ENCODE measurements around the gene TUBGCP5.
"Not testable (repeated sequence)": the region's sequence is repeated elsewhere in the genome, so short reads cannot be mapped to it uniquely, and the experiment has no call there.

Gene TUBGCP5

DNA sequence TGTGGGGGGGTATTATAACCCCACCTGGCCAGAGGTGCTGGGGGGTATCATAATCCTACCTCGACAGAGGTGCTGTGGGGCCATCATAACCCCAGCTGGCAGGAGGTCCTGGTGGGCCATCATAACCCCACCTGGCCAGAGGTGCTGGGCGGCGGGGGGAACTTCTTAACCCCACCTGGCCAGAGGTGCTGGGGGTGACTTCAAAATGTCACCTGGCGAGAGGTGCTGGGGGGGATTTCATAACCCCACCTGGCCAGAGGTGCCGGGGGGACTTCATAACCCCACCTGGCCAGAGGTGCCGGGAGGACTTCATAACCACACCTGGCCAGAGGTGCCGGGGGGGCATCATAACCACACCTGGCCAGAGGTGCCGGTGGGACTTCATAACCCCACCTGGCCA is 2.4 kb upstream of the TUBGCP5 start:
- not testable (repeated sequence) for DNase-seq (ENCODE audit: low spot score)

DNA sequence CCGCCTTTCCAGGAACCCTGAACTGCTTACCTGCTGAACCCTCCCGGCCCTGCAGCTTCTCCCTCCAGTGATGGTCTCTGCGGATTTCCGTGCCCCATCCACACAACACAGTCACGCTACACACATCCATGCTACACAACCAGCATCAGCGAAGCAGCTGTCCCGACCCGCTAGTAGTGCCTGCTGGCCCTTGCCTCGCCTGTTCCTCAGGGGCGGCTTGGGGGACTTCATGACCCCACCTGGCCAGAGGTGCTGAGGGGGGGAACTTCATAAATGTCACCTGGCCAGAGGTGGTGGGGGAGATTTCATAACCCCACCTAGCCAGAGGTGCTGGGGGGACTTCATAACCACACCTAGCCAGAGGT is 530 bp upstream of the TUBGCP5 start:
- DNase-seq (ENCODE audit: low spot score): no peak

DNA sequence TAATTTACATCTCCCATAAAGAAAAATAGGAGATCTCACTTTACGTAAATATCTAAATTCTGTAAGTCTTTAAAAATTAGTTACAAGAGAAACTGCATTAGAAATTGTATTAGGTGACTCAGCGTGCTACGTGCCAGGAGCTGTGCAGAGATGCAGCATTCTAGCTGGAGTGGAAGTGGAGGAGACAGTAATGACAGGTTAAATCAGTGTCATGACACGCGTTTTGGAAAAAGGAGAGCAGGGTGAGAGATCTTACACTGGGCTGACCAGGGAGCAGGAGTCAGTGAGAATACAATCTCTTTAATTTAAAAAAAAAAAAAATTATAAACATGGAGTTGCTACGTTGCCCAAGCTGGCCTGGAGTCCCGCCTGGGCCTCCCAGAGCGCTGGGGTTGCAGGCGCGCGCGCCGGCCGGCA is 635 bp downstream of the TUBGCP5 start:
- DNase-seq (ENCODE audit: low spot score): peak; percentile 59

DNA sequence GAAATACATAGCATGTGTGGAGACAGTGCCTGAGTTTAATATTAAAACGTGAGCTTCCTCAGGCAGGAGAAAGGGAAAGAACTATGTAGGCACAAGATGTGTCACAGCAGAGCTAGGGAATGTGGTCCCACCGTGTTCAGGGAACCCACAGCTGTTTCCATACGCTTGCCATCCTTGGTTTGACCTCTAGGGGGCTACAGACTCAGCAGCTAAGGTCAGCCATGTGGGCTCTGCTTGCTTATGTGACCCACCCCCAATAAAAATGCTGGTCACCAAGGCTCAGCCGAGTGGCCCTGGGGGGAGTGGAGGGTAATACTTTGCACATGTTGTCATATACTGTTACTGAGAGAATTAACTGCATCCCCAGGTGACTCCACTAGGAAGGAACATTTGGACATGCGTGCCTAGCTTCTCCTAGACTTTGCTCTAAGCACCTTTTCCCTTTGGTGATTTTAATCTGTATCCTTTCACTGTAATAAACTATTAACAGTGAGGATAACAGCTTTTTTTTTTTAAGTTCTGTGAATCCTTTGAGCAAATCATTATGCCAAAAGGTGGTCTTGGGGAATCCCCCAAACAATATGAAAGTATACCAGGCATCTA is 3.3 kb downstream of the TUBGCP5 start:
- peak; percentile 75 for DNase-seq (ENCODE audit: low spot score)

DNA sequence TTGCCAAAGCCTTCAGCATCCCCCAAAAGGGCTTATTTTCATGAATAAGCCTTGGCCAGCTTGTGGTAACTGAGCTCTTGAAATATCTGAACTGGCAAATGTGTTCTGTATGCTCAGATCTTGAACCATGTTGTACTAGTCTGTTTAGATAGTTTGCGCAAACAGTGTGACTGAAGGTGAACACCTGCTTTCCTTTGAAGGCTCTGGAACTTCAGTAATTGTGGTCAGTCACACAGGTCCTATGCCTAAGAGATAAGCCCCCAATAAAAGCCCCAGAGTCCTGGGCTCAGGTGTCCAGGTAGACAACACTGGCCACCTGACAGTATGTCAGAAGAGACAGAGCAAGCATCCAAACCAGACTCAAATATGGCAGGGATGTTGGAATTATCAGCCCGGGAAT is 5.4 kb downstream of the TUBGCP5 start:
- DNase-seq (ENCODE audit: low spot score): no peak

DNA sequence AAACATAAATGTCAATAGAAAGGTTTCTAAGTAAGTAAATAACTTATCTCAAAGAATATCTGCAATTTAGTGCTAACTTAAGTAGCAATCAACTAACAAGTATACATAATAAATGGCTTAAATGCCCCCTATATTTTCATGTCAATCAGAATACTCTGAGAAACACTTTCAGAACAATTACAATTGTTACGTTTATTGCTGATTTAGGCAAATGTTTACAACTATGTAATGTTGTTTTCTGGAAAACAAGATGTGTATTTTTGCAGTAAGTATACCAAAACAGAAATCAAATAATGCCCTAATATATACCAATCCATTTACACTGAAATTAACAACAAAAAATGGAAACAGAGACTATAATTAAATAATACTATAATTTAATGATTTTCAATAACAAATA is 13.2 kb downstream of the TUBGCP5 start:
- no peak for DNase-seq (ENCODE audit: low spot score)

DNA sequence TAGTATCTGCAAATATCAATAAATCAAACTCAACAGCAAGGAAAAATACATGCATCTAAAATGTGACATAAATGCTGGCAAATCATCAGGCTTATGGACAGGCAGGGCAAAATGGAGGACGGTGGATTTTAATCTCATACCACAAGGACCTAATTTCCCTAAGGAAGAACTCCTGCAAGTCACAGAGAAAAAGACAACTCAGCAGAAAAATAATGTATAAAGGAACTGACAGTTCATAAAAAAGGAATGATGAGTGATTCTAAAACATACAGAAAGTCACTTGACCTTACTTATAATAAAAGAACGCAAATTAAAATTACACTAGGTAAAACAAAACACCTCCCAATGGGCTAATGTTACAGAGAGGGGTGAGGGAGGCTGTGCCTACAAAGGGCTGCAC is 17.2 kb downstream of the TUBGCP5 start:
- DNase-seq (ENCODE audit: low spot score): no peak

DNA sequence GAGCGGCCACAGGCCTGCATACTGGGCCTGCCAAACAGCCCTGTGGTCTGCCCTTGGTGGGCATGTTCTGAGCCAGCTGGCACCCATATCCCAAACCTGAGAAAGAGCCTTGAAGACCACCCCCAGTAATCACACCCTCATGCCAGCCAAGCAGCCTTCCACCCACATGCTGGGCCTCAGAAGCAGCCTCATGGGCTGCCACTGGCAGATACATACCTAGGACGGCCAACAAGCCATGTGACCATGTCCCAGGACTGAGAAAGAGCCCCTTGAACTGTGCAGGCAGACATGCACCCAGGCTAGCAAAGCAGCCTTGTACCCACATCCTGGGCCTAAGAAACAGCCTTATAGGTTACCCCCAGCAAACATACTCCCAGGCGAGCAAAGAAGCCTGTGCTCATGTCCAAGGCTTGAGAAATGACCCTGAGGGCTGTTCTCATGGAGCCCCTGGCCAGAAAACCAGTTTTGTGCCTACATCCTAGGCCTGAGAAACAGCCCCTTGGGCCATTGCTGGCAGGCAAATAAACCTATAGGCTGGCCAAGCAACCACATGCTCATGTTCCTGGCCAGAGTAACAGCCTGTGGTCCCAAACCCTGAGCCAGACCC is 24.9 kb downstream of the TUBGCP5 start:
- DNase-seq (ENCODE audit: low spot score): no peak

DNA sequence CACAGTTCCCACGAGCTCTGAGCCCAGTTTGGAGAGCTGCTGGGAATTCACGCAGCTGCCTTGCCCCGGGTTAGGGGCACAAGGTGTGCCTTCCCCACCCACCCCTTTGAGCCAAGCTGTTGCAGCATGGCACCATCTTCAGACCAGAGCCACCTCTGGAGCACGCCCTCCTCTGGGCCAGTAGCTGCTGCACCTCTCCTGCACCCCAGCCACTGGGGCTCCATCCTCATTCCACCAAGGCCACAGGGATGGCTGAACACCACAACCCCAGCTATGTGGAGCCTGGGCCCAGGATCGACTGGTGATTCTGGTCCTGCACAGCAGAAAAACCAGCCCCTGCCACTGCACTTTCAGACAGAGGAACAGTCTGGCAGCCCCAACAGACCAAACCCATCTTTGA is 25.7 kb downstream of the TUBGCP5 start:
- no peak for DNase-seq (ENCODE audit: low spot score)

DNA sequence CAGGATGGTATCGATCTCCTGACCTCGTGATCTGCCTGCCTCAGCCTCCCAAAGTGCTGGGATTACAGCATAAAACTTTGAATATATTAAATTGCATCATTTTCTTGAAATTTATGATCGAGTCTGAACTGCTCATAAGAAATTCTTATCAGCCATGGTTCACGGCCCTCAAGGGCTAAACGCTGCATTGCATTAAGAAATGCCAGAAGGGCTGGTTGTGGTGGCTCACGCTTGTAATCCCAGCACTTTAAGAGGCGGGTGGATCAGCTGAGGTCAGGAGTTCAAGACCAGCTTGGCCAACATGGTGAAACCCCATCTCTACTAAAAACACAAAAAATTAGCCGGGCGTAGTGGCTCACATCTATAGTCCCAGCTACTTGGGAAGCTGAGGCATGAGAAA is 26.8 kb downstream of the TUBGCP5 start:
- not testable (repeated sequence) for DNase-seq (ENCODE audit: low spot score)

DNA sequence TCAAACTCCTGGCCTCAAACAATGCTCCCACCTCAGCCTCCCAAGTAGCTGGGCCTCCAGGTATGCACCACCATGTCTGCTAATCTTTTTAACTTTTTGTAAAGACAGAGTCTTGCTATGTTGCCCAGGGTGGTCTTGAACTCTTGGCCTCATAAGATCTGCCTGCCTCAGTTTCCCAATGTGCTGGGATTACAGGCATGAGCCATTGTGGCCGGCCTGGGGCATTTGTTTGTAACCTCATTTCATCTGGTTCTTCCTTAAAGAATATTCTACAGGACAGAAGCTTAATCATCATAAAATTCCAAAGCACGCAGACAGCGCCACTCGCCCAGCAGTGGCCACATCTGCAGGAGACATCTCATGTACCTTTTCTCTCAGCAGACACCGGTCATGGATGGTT is 35.6 kb downstream of the TUBGCP5 start:
- no peak for DNase-seq (ENCODE audit: low spot score)

DNA sequence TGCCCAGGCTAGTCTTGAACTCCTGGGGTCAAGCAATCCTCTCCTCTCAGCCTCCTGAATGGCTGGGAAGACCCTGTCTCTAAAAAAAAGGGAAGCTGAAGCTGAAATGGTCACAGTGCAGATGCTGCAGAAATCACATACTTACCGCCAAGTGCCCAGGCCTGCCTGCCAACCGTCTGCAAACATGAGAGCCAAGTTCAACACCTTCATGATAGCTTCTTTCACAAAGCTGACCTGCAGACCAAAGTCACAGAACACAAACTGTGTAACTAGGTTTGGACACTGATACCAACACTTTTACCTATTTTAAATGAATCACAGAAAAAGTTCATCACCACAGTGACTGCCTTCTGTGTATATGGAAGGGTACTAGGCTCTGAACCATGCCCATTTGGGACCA is 36.4 kb downstream of the TUBGCP5 start:
- DNase-seq (ENCODE audit: low spot score): no peak

DNA sequence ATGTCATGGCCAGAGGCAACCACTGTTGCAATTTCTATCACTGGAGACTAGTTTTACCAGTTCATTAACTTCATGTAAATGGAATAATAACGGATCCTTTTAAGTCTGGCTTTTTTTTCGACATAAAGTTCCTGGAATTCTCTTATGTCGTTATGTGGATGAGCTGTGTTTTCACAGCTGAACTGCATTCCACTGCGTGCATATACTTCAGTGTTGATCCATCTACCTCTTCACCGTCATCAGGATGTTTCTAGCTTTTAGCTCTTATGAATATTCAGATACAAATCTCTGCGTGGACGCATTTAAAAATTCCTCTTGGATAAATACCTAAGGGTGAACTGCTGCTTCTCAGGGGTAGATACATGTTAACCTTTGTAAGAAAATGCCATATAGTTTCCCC is 43.6 kb downstream of the TUBGCP5 start:
- DNase-seq (ENCODE audit: low spot score): no peak

DNA sequence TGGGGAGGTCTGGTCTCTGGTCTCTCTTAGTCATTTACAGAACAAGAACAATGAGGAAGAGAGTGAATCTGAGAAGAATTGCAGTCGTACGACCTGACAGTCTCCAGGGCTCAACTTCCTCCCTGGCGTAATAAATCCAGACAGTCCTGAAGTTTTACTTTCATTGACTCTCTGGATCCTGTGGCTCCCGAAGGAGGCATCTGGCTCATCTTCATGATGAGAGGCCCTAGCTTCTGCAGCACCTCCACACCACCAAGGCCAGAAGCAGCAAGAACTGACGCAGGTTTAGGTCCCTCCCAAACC is 47.4 kb downstream of the TUBGCP5 start:
- DNase-seq (ENCODE audit: low spot score): no peak

DNA sequence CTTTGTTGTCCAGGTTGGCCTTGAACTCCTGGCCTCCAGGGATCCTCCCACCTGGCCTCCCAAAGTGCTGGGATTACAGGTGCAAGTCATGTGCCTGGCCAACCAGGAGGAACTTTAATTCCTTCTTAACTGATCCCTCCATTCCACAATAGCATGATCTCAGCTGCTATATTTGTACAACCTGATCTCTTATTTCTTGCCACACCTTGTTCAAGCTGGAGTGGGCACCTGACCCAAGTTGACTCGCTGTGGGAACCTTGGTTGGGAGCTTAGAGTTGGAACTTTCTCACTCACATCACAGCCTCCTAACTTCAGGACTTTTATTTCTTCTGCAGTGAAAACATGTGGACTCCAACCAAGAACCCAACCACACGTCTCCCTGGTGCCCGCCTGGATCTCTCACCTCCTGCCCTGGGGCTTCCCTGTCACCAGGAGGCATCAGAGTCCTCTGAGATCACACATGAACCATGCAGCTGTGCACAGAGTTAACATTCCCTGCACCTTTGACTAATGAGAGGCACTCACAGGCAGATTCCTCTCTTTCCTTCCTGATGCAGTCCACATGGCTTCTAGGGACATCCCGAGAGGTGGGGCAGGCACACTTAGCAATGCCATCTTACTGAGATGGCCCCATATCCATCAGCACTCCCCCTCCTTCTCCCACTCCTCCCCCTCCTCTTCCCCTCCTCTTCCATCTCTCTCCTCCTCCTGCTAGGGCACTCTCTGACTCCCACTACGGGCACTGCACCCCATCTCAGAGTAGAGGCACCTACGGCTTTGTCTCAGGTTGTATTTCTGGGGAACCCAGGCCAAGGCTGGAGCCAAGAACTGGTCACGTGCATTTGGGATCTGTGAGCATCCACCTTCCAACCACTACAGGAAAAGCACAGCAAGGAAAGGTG is 49.5 kb downstream of the TUBGCP5 start:
- DNase-seq (ENCODE audit: low spot score): peak; percentile 14

DNA sequence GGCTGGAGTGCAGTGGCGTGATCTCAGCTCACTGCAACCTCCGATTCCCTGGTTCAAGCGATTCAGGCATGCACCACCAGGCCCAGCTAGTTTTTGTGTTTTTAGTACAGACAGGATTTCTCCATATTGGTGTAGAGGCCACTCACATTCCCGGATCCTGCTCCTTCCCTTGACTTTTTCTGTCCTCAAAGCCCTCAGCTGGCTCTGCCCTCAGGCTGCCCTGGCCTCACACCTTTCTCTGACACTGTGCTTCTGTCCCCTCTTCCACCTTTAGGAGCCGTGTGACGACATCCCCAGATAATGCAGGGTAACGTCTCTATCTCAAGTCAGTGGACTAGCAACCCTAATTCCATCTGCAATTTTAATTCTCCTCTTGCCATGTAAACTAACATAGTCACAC is 50.6 kb downstream of the TUBGCP5 start:
- DNase-seq (ENCODE audit: low spot score): no peak

DNA sequence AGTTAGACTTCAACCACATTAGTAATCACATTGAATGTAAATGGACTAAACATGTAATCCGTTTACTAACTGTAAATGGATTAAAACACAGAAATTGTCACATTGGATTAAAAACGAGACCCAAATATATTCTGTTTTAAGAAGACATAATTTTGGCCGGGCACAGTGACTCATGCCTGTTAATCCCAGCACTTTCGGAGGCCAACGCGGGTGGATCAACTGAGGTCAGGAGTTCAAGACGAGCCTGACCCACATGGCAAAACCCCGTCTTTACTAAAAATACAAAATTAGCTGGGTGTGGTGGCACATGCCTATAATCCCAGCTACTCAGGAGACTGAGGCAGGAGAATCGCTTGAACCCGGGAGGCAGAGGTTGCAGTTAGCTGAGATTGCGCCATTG is 57.4 kb downstream of the TUBGCP5 start:
- not testable (repeated sequence) for DNase-seq (ENCODE audit: low spot score)

DNA sequence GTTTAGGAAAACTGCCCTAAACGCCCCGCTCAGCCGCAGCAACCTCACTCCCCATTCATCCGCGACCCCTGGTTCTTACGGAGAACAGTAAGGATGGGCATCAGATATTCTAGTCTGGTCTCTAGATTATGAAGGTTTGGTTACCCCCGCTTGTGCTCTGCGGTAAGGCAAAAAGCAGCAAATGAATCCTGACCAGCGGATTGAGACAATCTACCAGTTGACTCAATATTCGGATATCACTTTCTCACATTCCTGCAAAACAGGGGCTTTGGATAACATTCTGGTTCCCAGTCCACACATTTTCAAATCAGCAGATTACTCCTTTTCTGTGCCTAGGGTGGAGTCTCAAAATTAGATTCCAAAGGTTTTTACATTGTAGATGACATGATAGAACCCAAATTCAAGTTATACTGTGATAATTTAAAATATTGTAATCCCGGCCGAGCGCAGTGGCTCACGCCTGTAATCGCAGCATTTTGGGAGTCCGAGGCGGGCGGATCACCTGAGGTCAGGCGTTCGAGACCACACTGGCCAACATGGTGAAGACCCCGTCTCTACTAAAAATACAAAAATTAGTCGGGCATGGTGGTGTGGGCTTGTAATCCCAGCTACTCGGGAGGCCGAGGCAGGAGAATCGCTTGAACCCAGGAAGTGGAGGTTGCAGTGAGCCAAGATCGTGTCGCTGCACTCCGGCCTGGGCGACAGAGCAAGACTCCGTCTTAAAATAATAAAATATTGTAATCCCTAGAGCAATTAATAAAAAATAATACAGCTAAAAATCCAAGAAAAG is 58.1 kb downstream of the TUBGCP5 start:
- no peak for DNase-seq (ENCODE audit: low spot score)

DNA sequence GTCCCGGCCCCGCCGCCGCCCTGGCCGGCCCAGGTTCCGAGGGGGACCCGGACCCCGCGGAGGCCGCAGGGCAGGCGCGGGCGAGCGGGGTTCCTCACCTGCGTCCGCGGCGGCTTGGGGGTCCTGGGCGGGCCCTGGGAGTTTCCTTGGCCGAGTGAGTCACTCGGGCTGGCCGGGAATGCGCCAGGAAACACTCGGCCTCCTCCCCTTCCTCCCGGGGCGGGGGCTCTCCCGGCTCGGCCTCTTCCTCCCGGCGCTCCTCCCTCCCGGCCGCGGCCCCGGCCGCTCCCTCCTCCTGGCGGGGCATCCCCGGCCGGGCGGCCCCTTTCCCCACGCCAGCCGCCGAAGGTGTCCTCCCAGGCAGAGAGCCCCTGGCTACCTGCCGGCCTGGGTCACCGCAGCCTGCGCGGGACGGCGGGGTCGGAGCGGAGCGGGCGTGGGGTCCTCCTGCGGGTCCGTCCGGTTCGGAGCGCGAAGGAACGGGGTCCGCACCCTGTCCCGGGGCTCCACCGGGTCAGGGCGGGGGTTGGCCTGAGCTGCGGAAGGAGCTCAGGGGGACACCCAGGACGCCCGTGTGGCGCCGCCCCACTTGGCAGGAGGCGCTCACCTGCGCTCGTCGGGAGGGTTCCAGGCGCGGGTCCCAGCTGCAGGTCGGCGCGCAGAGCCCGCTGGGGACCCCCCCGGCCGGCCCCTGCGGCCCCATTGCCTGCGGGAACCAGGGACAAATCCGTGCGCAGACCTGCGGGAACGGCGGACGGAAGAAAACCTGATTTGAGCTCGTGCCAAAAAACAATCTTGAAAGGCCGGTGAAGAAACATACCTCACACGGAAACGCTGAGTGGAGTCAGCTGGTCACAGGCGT is 58.9 kb downstream of the TUBGCP5 start, which contains the start of gene CYFIP1:
Gene CYFIP1 (minus strand): TSS at position 180 of the 862 bp plus-strand sequence. CDS start 33,083 bp downstream, outside the sequence.
- peak; percentile 98 for DNase-seq (ENCODE audit: low spot score)

DNA sequence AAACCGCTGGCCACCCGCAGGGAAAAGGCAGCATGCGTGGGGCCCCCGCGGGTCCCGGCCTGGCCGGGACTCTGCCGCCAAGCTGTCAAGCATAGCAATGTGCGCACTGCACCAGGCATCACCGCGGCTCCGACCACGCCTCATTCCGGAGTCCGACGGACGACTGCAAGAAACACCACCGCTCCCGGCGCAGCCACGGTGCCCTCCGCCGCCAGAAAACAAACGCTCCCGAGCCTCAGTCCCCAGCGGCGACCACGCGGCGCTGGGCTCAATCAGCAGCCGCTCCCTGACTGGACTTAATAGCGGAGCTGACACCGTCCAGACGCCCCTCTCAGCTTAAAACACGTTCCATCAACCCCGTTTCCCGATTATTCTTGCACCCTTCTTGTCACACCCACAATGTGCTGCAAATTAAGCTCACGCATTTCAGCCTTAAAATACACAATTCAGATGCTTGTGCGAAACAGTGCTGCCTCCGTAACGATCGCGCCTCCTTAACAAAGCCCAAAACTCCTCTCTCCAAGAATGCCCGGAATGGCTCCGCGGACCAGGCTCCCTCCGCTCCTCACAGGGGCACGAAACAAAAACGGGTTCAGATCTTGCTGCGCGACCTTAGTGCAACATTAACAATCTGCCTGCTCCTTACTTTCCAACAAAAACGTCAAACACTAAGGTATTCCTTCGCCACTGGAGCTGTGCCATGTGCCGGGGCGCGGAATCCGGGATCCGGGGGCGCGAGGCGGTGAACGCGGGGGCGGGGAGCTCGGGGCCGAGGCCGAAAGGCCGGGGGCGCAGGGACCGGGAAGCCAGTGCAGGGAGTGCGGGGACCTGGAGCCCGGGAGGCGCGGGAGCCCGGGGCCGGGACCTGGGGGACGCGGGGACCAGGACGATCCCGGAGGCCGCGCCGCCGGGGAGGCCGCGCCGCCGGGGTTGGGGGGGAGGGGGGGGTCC is 59.9 kb downstream of the TUBGCP5 start:
- peak; percentile 79 for DNase-seq (ENCODE audit: low spot score)
